B cell (primary cell): ENCODE measurements around the gene TULP3. TPM values are rescaled to one million over a fixed set of nuclear protein-coding genes. Genes with fewer than 3 reads are reported as not detected.

Source experiments
- ATAC-seq: fragments of 200-7000 bp; cut with Tn5 transposase; one replicate; pipeline ENCODE4 v1.10.0; 2021; ENCODE audit warnings: low read depth, mild to moderate bottlenecking, moderate number of reproducible peaks, moderate library complexity
- CTCF ChIA-PET: fragments of 350-600 bp; sonication (Branson Sonifier 250); formaldehyde crosslinking; loops from one replicate; lab custom pipeline; 2021; ENCODE audit warnings: antibody characterized with exemption, inconsistent platforms; lab: Charles Lee
- POLR2A ChIA-PET: fragments of 350-600 bp; sonication (Branson Sonifier 250); formaldehyde crosslinking; loops from one replicate; lab custom pipeline; 2021; ENCODE audit warnings: antibody characterized with exemption; lab: Charles Lee
- DNase-seq: peaks from one replicate; pipeline ENCODE4 v3.0.0; 2013
- H2AFZ ChIP-seq: 2 replicates; pipeline ENCODE4 v1.6.1; 2012; ENCODE audit warnings: mild to moderate bottlenecking, low read depth, low read length; ENCODE audit not compliant: insufficient read depth, poor library complexity, severe bottlenecking
- H3K27ac ChIP-seq, 2 donors: 1 replicate in 1 of 2; 2 replicates in 1 of 2; pipeline ENCODE4 v1.5.1; 2012 to 2013; ENCODE audit warnings: low read length in 2 of 2, mild to moderate bottlenecking in 2 of 2, moderate library complexity in 1 of 2
- H3K27me3 ChIP-seq, 4 experiments: fragments of 200-600 bp in 1 of 4; sonication (generic) in 1 of 4; replicated peaks in 1 of 4; 1 replicate in 2 of 4; 2 replicates in 2 of 4; pipeline versions ENCODE4 v1.6.1 to v1.7.0; 2013 to 2016; ENCODE audit warnings: low read length in 3 of 4, mild to moderate bottlenecking in 2 of 4, mixed read lengths in 1 of 4, moderate library complexity in 1 of 4; ENCODE audit not compliant: insufficient read depth in 4 of 4, control insufficient read depth in 3 of 4; ENCODE audit errors: control extremely low read depth in 1 of 4
- H3K36me3 ChIP-seq, 2 experiments: replicated peaks in 1 of 2; 1 replicate in 1 of 2; 2 replicates in 1 of 2; pipeline versions ENCODE4 v1.6.1 to v1.7.1; 2013; ENCODE audit warnings: low read length in 1 of 2; ENCODE audit not compliant: insufficient read depth in 2 of 2, control insufficient read depth in 1 of 2; ENCODE audit errors: control extremely low read depth in 1 of 2, extremely low read depth in 1 of 2
- H3K4me1 ChIP-seq, 2 donors: fragments of 200-600 bp in 1 of 2; sonication (generic) in 1 of 2; 1 replicate in 1 of 2; 2 replicates in 1 of 2; pipeline versions ENCODE4 v1.5.1 to v1.6.1; 2013 to 2017; ENCODE audit warnings: low read length in 2 of 2; ENCODE audit not compliant: control insufficient read depth in 2 of 2, insufficient read depth in 2 of 2
- H3K4me2 ChIP-seq: replicated peaks from 2 replicates; pipeline ENCODE3; 2012; ENCODE audit warnings: mild to moderate bottlenecking, low read depth, low read length; ENCODE audit not compliant: poor library complexity, severe bottlenecking
- H3K4me3 ChIP-seq, 5 experiments: fragments of 200-600 bp in 1 of 5; sonication (generic) in 1 of 5; 1 replicate in 3 of 5; 2 replicates in 2 of 5; pipeline versions ENCODE4 v1.5.1 to v1.7.0; 2011 to 2016; ENCODE audit warnings: low read length in 4 of 5, mild to moderate bottlenecking in 4 of 5, low read depth in 2 of 5, control low read depth in 1 of 5, moderate library complexity in 1 of 5; ENCODE audit not compliant: insufficient read depth in 1 of 5; ENCODE audit errors: control extremely low read depth in 1 of 5, extremely low read depth in 1 of 5
- H3K79me2 ChIP-seq: fragments of 200-600 bp; sonication (generic); one replicate; pipeline ENCODE4 v1.6.0; 2016; ENCODE audit warnings: low read length; ENCODE audit not compliant: control insufficient read depth, insufficient read depth
- H3K9ac ChIP-seq: fragments of 200-600 bp; sonication (generic); 2 replicates; pipeline ENCODE4 v1.6.1; 2017; ENCODE audit warnings: mild to moderate bottlenecking, low read length, moderate library complexity
- H3K9me3 ChIP-seq, 3 donors: one replicate each; pipeline versions ENCODE4 v1.6.1 to v1.7.1; 2013; ENCODE audit warnings: low read length in 2 of 3; ENCODE audit not compliant: control insufficient read depth in 2 of 3, insufficient read depth in 1 of 3; ENCODE audit errors: control extremely low read depth in 1 of 3
- H4K20me1 ChIP-seq: 2 replicates; pipeline ENCODE4 v1.6.0; 2012; ENCODE audit warnings: mild to moderate bottlenecking, low read length; ENCODE audit not compliant: insufficient read depth, control insufficient read depth, poor library complexity, severe bottlenecking
- H3K27ac Mint-ChIP-seq: one replicate; pipeline ENCODE4 v1.8.0; 2021; ENCODE audit warnings: mixed read lengths
- H3K27me3 Mint-ChIP-seq: one replicate; pipeline ENCODE4 v1.8.0; 2021; ENCODE audit warnings: mixed read lengths
- H3K4me1 Mint-ChIP-seq: one replicate; pipeline ENCODE4 v1.8.0; 2021; ENCODE audit warnings: mixed read lengths
- H3K4me3 Mint-ChIP-seq: one replicate; pipeline ENCODE4 v1.8.0; 2021; ENCODE audit warnings: mixed read lengths
- H3K9me3 Mint-ChIP-seq: one replicate; pipeline ENCODE4 v1.8.0; 2022; ENCODE audit warnings: mixed read lengths; ENCODE audit not compliant: insufficient read depth
- CTCF ChIP-seq: fragments of 200-600 bp; IDR thresholded peaks from one replicate; pipeline ENCODE4 v1.8.0; 2022; ENCODE audit warnings: antibody characterized with exemption, mild to moderate bottlenecking
- EZH2 ChIP-seq: IDR thresholded peaks from 2 replicates; pipeline ENCODE4 v1.6.1; 2012; ENCODE audit warnings: borderline replicate concordance, low read depth, mild to moderate bottlenecking, moderate library complexity, low read length; ENCODE audit not compliant: insufficient read depth, poor library complexity, severe bottlenecking
- WGBS: methylation state at CpG from one replicate; pipeline ENCODE4 v1.1.5; 2013; ENCODE audit warnings: missing lambda C conversion rate; ENCODE audit not compliant: insufficient coverage; 5-methylcytosine and 5-hydroxymethylcytosine counted together
- intact Hi-C: fragments of 100-400 bp; cut with micrococcal nuclease; formaldehyde crosslinking; loops from one replicate; pipeline ENCODE4 v1.10.0; 2022
- polyA plus RNA-seq: library from polyadenylated mRNA; depleted of rRNA; stranded (reverse); fragments of >200 nt; gene quantifications from 2 replicates; pipeline ENCODE4 v1.2.3, GENCODE V29; 2012
- total RNA-seq, 2 donors: library from RNA; stranded (reverse); fragments of 120-200 nt in 1 of 2; gene quantifications; 1 replicate in 1 of 2; 2 replicates in 1 of 2; pipeline versions ENCODE4 v1.2.3 to v1.2.4, GENCODE V29; 2013 to 2022

TULP3 gene
- total and polyA plus RNA-seq, 2 donors (not counting 1 experiment from before 2014, with no cell fraction given): 8.3 to 9.2 TPM

- H3K27ac Mint-ChIP-seq: no peak overlapping the region
- no peaks in the 10 kb centered on the region for H4K20me1 ChIP-seq
- 93% methylated on average over 19 of the region's 25 CpGs for WGBS
- ChIA-PET POLR2A (no interaction called here), CTCF (interaction anchor here (0.6 to 3.8 kb wide), 7 partner anchors 9 to 187 kb away, joined by 3 to 22 read pairs (median 3); no protein-coding TSS in a partner anchor)
- ATAC-seq: no peak
- H3K4me1 Mint-ChIP-seq: no peaks in the 10 kb centered on the region
- H3K4me3 Mint-ChIP-seq: no peak overlapping the region
- TF ChIP-seq EZH2 (no peak), CTCF (no peak)
- no peaks in the 10 kb centered on the region for H3K79me2 ChIP-seq
- no peak for DNase-seq
- H3K9ac ChIP-seq: no peak overlapping the region
- H3K4me2 ChIP-seq: no peak overlapping the region
- no peak overlapping the region for H3K27ac ChIP-seq
- intact Hi-C loops: loop anchor here (10.0 kb wide), 1 partner anchor 180 kb away; no protein-coding TSS in a partner anchor
- H3K36me3 ChIP-seq: peaks cover 0 to 10% of the 10 kb centered on the region in 2 experiments
- H3K27me3 Mint-ChIP-seq: no peaks in the 10 kb centered on the region
- no peaks in the 10 kb centered on the region for H3K27me3 ChIP-seq
- no peaks in the 10 kb centered on the region for H3K4me1 ChIP-seq
- H3K9me3 ChIP-seq: no peaks in the 10 kb centered on the region
- H3K9me3 Mint-ChIP-seq: no peaks in the 10 kb centered on the region
- no peak overlapping the region for H3K4me3 ChIP-seq
- H2AFZ ChIP-seq: no peak overlapping the region
Measured at GRCh38 chr12:2854669-2855453, 35.8 kb upstream of the TULP3 start.

- H3K27ac Mint-ChIP-seq: no peak overlapping the region
- intact Hi-C loops: loop anchor here (10.0 kb wide), 1 partner anchor 179 kb away; no protein-coding TSS in a partner anchor
- no peak overlapping the region for H3K4me2 ChIP-seq
- CTCF ChIA-PET: interaction anchor here (1.1 to 3.8 kb wide), 2 partner anchors 23 to 89 kb away, joined by 3 to 22 read pairs; no protein-coding TSS in a partner anchor
- ATAC-seq (no peak), DNase-seq (no peak)
- 93% methylated on average over 7 of the region's 7 CpGs for WGBS
- no peaks in the 10 kb centered on the region for H3K9me3 ChIP-seq
- TF ChIP-seq EZH2 (no peak), CTCF (no peak)
- no peaks in the 10 kb centered on the region for H3K27me3 Mint-ChIP-seq
- H3K4me1 Mint-ChIP-seq: no peaks in the 10 kb centered on the region
- peaks cover 0 to 10% of the 10 kb centered on the region in 2 experiments for H3K36me3 ChIP-seq
- H3K9ac ChIP-seq: no peak overlapping the region
- H3K79me2 ChIP-seq: no peaks in the 10 kb centered on the region
- H4K20me1 ChIP-seq: no peaks in the 10 kb centered on the region
- H3K4me3 ChIP-seq: no peak overlapping the region
- H3K4me3 Mint-ChIP-seq: no peak overlapping the region
- no peak overlapping the region for H3K27ac ChIP-seq
- no peaks in the 10 kb centered on the region for H3K9me3 Mint-ChIP-seq
- POLR2A ChIA-PET: no interaction called here
- H2AFZ ChIP-seq: no peak overlapping the region
- H3K27me3 ChIP-seq: no peaks in the 10 kb centered on the region
- H3K4me1 ChIP-seq: no peaks in the 10 kb centered on the region
Measured at GRCh38 chr12:2855546-2855945, 35.1 kb upstream of the TULP3 start.
